H1 (cell line): ENCODE data around the gene OR10H1. TPM values are rescaled to one million over a fixed set of nuclear protein-coding genes. Genes with fewer than 3 reads are reported as not detected.

Experiments used
- CTCF ChIA-PET: fragments of 300-600 bp; sonication (Branson Sonifier 250); formaldehyde crosslinking; loops from one replicate; lab custom pipeline; 2021; ENCODE audit not compliant: partially characterized antibody; lab: Charles Lee
- POLR2A ChIA-PET: fragments of 300-600 bp; sonication (Branson Sonifier 250); formaldehyde crosslinking; loops from one replicate; lab custom pipeline; 2021; ENCODE audit warnings: inconsistent platforms; ENCODE audit not compliant: partially characterized antibody; lab: Charles Lee
- DNase-seq, 2 experiments: peaks; one replicate each; pipeline versions ENCODE4 v3.0.0 to v3.0.0-alpha.2; 2010 to 2022; ENCODE audit warnings: low spot score in 2 of 2, low read depth in 1 of 2, mixed read lengths in 1 of 2
- FAIRE-seq: peaks from 2 replicates; lab custom pipeline; 2011; peaks lifted over from hg19 to GRCh38; lab: Jason Lieb, UNC
- H2AFZ ChIP-seq: 2 replicates; pipeline ENCODE4 v1.8.1; 2012; ENCODE audit warnings: low read length, inconsistent platforms
- H2AK5ac ChIP-seq: 2 replicates; pipeline ENCODE4 v1.6.1; 2013; ENCODE audit warnings: low read depth, low read length
- H2BK120ac ChIP-seq: replicated peaks from 2 replicates; pipeline ENCODE3; 2013; ENCODE audit warnings: low read depth, low read length, inconsistent platforms
- H2BK12ac ChIP-seq: 2 replicates; pipeline ENCODE4 v1.6.1; 2013; ENCODE audit warnings: low read depth, low read length
- H2BK15ac ChIP-seq: 2 replicates; pipeline ENCODE4 v1.6.1; 2013; ENCODE audit warnings: low read length
- H2BK20ac ChIP-seq: 2 replicates; pipeline ENCODE4 v1.6.1; 2013; ENCODE audit warnings: low read length
- H2BK5ac ChIP-seq: 2 replicates; pipeline ENCODE4 v1.6.1; 2013; ENCODE audit warnings: low read depth, low read length
- H3K14ac ChIP-seq: 2 replicates; pipeline ENCODE4 v1.6.1; 2013; ENCODE audit warnings: inconsistent platforms; ENCODE audit not compliant: insufficient read length
- H3K18ac ChIP-seq: 2 replicates; pipeline ENCODE4 v1.6.1; 2013; ENCODE audit warnings: low read length; ENCODE audit errors: extremely low read depth
- H3K23ac ChIP-seq: 2 replicates; pipeline ENCODE4 v1.6.1; 2013; ENCODE audit warnings: inconsistent platforms; ENCODE audit not compliant: insufficient read length
- H3K23me2 ChIP-seq: 2 replicates; pipeline ENCODE4 v1.6.1; 2013; ENCODE audit warnings: low read depth, low read length
- H3K27ac ChIP-seq: 2 replicates; pipeline ENCODE4 v1.6.1; 2011; ENCODE audit warnings: low read depth, low read length, inconsistent platforms
- H3K27me3 ChIP-seq, 4 experiments: replicated peaks in 1 of 4; 1 replicate in 1 of 4; 2 replicates in 3 of 4; pipeline versions ENCODE4 v1.6.1 to v1.8.1; 2011 to 2013; ENCODE audit warnings: low read length in 3 of 4, mild to moderate bottlenecking in 3 of 4, inconsistent platforms in 2 of 4, mixed read lengths in 2 of 4, moderate library complexity in 1 of 4; ENCODE audit not compliant: control insufficient read depth in 3 of 4, insufficient read depth in 3 of 4; ENCODE audit errors: extremely low read depth in 1 of 4
- H3K36me3 ChIP-seq, 4 experiments: 2 replicates each; pipeline versions ENCODE4 v1.6.1 to v1.8.1; 2011 to 2013; ENCODE audit warnings: mild to moderate bottlenecking in 4 of 4, low read length in 3 of 4, moderate library complexity in 2 of 4, control low read depth in 1 of 4, inconsistent platforms in 1 of 4; ENCODE audit not compliant: insufficient read depth in 4 of 4, control insufficient read depth in 2 of 4
- H3K4ac ChIP-seq: replicated peaks from 2 replicates; pipeline ENCODE3; 2013; ENCODE audit warnings: low read length, low read depth, mixed read lengths, inconsistent platforms; ENCODE audit not compliant: insufficient read length
- H3K4me1 ChIP-seq, 4 experiments: replicated peaks in 1 of 4; 1 replicate in 1 of 4; 2 replicates in 3 of 4; pipeline versions ENCODE4 v1.6.1 to v1.8.1; 2011 to 2013; ENCODE audit warnings: low read length in 3 of 4, inconsistent platforms in 2 of 4, mixed read lengths in 1 of 4; ENCODE audit not compliant: insufficient read depth in 4 of 4, control insufficient read depth in 3 of 4
- H3K4me2 ChIP-seq, 2 experiments: 2 replicates each; pipeline versions ENCODE4 v1.6.1 to v1.8.1; 2011 to 2013; ENCODE audit warnings: low read depth in 2 of 2, low read length in 2 of 2, control low read depth in 1 of 2, inconsistent platforms in 1 of 2, mild to moderate bottlenecking in 1 of 2; ENCODE audit not compliant: insufficient read depth in 1 of 2
- H3K4me3 ChIP-seq, 4 experiments: fragments of 200-600, 300-600 bp in 1 of 4; sonication (generic), shearing (Covaris generic), sonication (Bioruptor Twin) in 1 of 4; 2 replicates each; pipeline versions ENCODE4 v1.5.1 to v1.8.1; 2011 to 2016; ENCODE audit warnings: low read length in 4 of 4, low read depth in 3 of 4, control low read depth in 2 of 4, inconsistent platforms in 2 of 4, mild to moderate bottlenecking in 2 of 4, mixed read lengths in 1 of 4, moderate library complexity in 1 of 4; ENCODE audit not compliant: insufficient read depth in 2 of 4; ENCODE audit errors: extremely low read depth in 1 of 4
- H3K56ac ChIP-seq: replicated peaks from 2 replicates; pipeline ENCODE3; 2013; ENCODE audit warnings: low read depth, mild to moderate bottlenecking, mixed read lengths, low read length, inconsistent platforms; ENCODE audit not compliant: insufficient read length
- H3K79me1 ChIP-seq: 2 replicates; pipeline ENCODE4 v1.6.1; 2013; ENCODE audit warnings: low read depth, low read length, control low read depth
- H3K79me2 ChIP-seq, 2 experiments: 2 replicates each; pipeline versions ENCODE4 v1.6.1 to v1.8.1; 2012 to 2013; ENCODE audit warnings: low read length in 2 of 2, mild to moderate bottlenecking in 2 of 2, inconsistent platforms in 1 of 2; ENCODE audit not compliant: insufficient read depth in 2 of 2, control insufficient read depth in 1 of 2
- H3K9ac ChIP-seq, 4 experiments: replicated peaks in 1 of 4; 1 replicate in 1 of 4; 2 replicates in 3 of 4; pipeline versions ENCODE4 v1.6.1 to v1.8.1; 2011 to 2013; ENCODE audit warnings: low read depth in 3 of 4, low read length in 3 of 4, control low read depth in 2 of 4, mild to moderate bottlenecking in 2 of 4, moderate library complexity in 2 of 4, inconsistent platforms in 1 of 4; ENCODE audit errors: extremely low read depth in 1 of 4
- H3K9me3 ChIP-seq, 2 experiments: 2 replicates each; pipeline versions ENCODE4 v1.6.1 to v1.8.1; 2012 to 2013; ENCODE audit warnings: mild to moderate bottlenecking in 2 of 2, moderate library complexity in 2 of 2, control low read depth in 1 of 2, inconsistent platforms in 1 of 2, low read depth in 1 of 2, low read length in 1 of 2, mixed read lengths in 1 of 2; ENCODE audit not compliant: insufficient read depth in 2 of 2
- H4K20me1 ChIP-seq, 2 experiments: replicated peaks in 1 of 2; 2 replicates each; pipeline versions ENCODE3 to v1.8.1; 2011 to 2013; ENCODE audit warnings: inconsistent platforms in 2 of 2, low read length in 2 of 2, mild to moderate bottlenecking in 1 of 2; ENCODE audit not compliant: insufficient read depth in 2 of 2, control insufficient read depth in 1 of 2
- H4K5ac ChIP-seq: 2 replicates; pipeline ENCODE4 v1.6.1; 2013; ENCODE audit warnings: low read length, low read depth, mixed read lengths, inconsistent platforms; ENCODE audit not compliant: insufficient read length
- H4K8ac ChIP-seq: 2 replicates; pipeline ENCODE4 v1.8.0; 2013; ENCODE audit warnings: mild to moderate bottlenecking, moderate library complexity, low read length, inconsistent platforms; ENCODE audit not compliant: insufficient read depth; ENCODE audit errors: extremely low read depth
- H4K91ac ChIP-seq: replicated peaks from 2 replicates; pipeline ENCODE3; 2013; ENCODE audit warnings: low read length, mixed read lengths, inconsistent platforms; ENCODE audit not compliant: insufficient read length
- CHD1 ChIP-seq: IDR thresholded peaks from 2 replicates; pipeline ENCODE4 v1.6.1; 2012; ENCODE audit warnings: low read depth, low read length, improper control_type of control experiment
- EGR1 ChIP-seq: IDR thresholded peaks from 2 replicates; pipeline ENCODE4 v1.6.1; 2011; ENCODE audit warnings: low read depth, low read length, borderline replicate concordance
- EP300 ChIP-seq, 2 experiments: IDR thresholded peaks; 1 replicate in 1 of 2; 2 replicates in 1 of 2; pipeline ENCODE4 v1.6.1; 2011 to 2012; ENCODE audit warnings: low read depth in 2 of 2, low read length in 2 of 2, mild to moderate bottlenecking in 2 of 2, borderline replicate concordance in 1 of 2, inconsistent platforms in 1 of 2, moderate library complexity in 1 of 2
- GABPA ChIP-seq: IDR thresholded peaks from 2 replicates; pipeline ENCODE4 v1.6.1; 2011; ENCODE audit warnings: mild to moderate bottlenecking, low read length, moderate library complexity, borderline replicate concordance; ENCODE audit not compliant: insufficient read depth
- HDAC2 ChIP-seq, 2 experiments: fragments of 300-600 bp in 1 of 2; sonication (generic) in 1 of 2; IDR thresholded peaks; 2 replicates each; pipeline ENCODE4 v1.6.1; 2011 to 2012; ENCODE audit warnings: low read depth in 2 of 2, low read length in 2 of 2, mild to moderate bottlenecking in 2 of 2, moderate library complexity in 2 of 2, borderline replicate concordance in 1 of 2, inconsistent platforms in 1 of 2
- HDAC6 ChIP-seq: IDR thresholded peaks from one replicate; pipeline ENCODE4 v1.7.1; 2012; ENCODE audit warnings: low read depth, mild to moderate bottlenecking, inconsistent platforms, low read length, moderate library complexity
- JUN ChIP-seq: IDR thresholded peaks from 2 replicates; pipeline ENCODE4 v1.6.1; 2011; ENCODE audit warnings: low read depth, mild to moderate bottlenecking, improper control_type of control experiment, low read length
- JUND ChIP-seq: IDR thresholded peaks from 2 replicates; pipeline ENCODE4 v1.6.1; 2011; ENCODE audit warnings: mild to moderate bottlenecking, improper control_type of control experiment, low read length
- MAFK ChIP-seq: IDR thresholded peaks from 2 replicates; pipeline ENCODE4 v1.6.1; 2012; ENCODE audit warnings: low read depth, mild to moderate bottlenecking, improper control_type of control experiment, low read length
- NANOG ChIP-seq: IDR thresholded peaks from 2 replicates; pipeline ENCODE4 v1.6.1; 2011; ENCODE audit warnings: low read length, low read depth, mild to moderate bottlenecking, inconsistent platforms; ENCODE audit not compliant: insufficient read depth, poor library complexity, severe bottlenecking
- RFX5 ChIP-seq: IDR thresholded peaks from 2 replicates; pipeline ENCODE4 v1.6.1; 2011; ENCODE audit warnings: low read depth, low read length, improper control_type of control experiment, borderline replicate concordance
- SIRT6 ChIP-seq: IDR thresholded peaks from one replicate; pipeline ENCODE4 v1.7.1; 2012; ENCODE audit warnings: low read length, inconsistent platforms
- TCF12 ChIP-seq: IDR thresholded peaks from 2 replicates; pipeline ENCODE4 v1.6.1; 2011; ENCODE audit warnings: low read depth, mild to moderate bottlenecking, low read length
- YY1 ChIP-seq: IDR thresholded peaks from 2 replicates; pipeline ENCODE4 v1.6.1; 2011; ENCODE audit warnings: low read depth, mild to moderate bottlenecking, low read length
- WGBS, 2 experiments: shearing (Covaris generic) in 1 of 2; methylation state at CpG; one replicate each; pipeline versions ENCODE4 v1.1.6 to v1.1.7; 2013 to 2015; ENCODE audit warnings: low lambda C conversion rate in 2 of 2, mixed read lengths in 2 of 2, inconsistent platforms in 1 of 2, low coverage in 1 of 2, missing lambda C conversion rate in 1 of 2; ENCODE audit not compliant: insufficient replicate concordance in 2 of 2, insufficient coverage in 1 of 2, insufficient read length in 1 of 2; ENCODE audit errors: extremely low coverage in 1 of 2, missing lambda C conversion rate in 1 of 2; 5-methylcytosine and 5-hydroxymethylcytosine counted together
- polyA plus RNA-seq, 7 experiments: library from polyadenylated mRNA; depleted of rRNA in 3 of 7; stranded (reverse) in 5 of 7; unstranded in 2 of 7; fragments of >200 nt in 5 of 7; fragments of 200-250 nt in 2 of 7; gene quantifications; 1 replicate in 5 of 7; 2 replicates in 1 of 7; 4 replicates in 1 of 7; pipeline versions ENCODE4 v1.2.1 to v1.2.3, GENCODE V29; 2011 to 2013; ENCODE audit warnings: missing spikeins in 2 of 7, mixed read lengths in 2 of 7
- total RNA-seq: library from RNA; stranded (reverse); fragmentation: NEBNext Ultra II Directional; extraction: Animal tissue kit (Norgen Biotek cat#: 25700); gene quantifications from 2 replicates; pipeline ENCODE4 v1.2.1, GENCODE V29; 2021

OR10H1 gene
- total and polyA plus RNA-seq, 2 of the 8 experiments (the other 6 are each of a cell fraction or from before 2014, with no cell fraction given), result not detected

DNA sequence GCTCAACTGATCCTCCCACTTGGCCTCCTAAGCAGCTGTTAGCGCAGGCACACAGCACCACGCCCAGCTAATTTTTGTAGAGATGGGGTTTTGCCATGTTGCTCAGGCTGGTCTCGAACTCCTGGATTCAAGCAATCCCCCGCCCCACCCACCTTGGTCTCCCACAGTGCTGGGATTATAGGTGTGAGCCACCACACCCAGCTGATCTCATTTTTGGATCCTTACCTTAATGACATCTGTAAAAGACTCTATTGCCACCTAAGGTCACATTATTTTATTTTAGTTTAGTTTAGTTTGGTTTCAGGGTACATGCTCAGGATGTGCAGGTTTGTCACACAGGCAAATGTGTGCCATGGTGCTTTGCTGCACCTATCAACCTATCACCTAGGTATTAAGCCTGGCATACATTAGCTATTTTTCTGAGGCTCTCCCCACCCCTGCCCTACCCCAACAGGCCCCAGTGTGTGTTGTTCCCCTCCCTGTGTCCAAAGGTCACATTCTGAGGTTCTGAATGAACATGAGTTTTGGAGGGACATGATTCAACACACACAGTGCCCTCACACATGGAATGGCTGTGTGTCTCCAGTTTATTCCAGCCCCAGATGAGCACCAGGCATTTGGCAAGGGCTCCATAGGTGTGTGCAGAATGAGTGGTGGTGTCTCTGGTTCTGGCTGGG lies 26.7 kb downstream of the OR10H1 start:
- no peak overlapping the region for H3K4me2 ChIP-seq
- ChIA-PET CTCF (no interaction called here), POLR2A (no interaction called here)
- no peak overlapping the region for H3K9ac ChIP-seq
- H3K4ac ChIP-seq, result no peak overlapping the region
- H3K56ac ChIP-seq, result no peak overlapping the region
- H3K27ac ChIP-seq, result no peak overlapping the region
- H3K79me1 ChIP-seq, result no peaks in the 10 kb centered on the region
- FAIRE-seq (no peak), DNase-seq (no peak)
- no peak overlapping the region for H3K4me3 ChIP-seq
- H3K23me2 ChIP-seq, result no peaks in the 10 kb centered on the region
- no peak overlapping the region for H3K18ac ChIP-seq
- H2BK15ac ChIP-seq, result no peak overlapping the region
- H3K27me3 ChIP-seq, result no peaks in the 10 kb centered on the region
- H4K5ac ChIP-seq, result no peak overlapping the region
- no peak overlapping the region for H3K14ac ChIP-seq
- H2AFZ ChIP-seq, result no peak overlapping the region
- no peaks in the 10 kb centered on the region for H3K36me3 ChIP-seq
- H4K20me1 ChIP-seq, result no peaks in the 10 kb centered on the region
- no peaks in the 10 kb centered on the region for H3K4me1 ChIP-seq
- 72% methylated on average over 4 of the region's 4 CpGs; no CpG with 5 or more reads in 1 of the 2 experiments for WGBS, 2 experiments
- H3K79me2 ChIP-seq, result no peaks in the 10 kb centered on the region
- H4K91ac ChIP-seq, result no peak overlapping the region
- H3K9me3 ChIP-seq, result peaks cover 41 to 69% of the 10 kb centered on the region in 2 experiments
- H2BK20ac ChIP-seq, result no peak overlapping the region
- no peak overlapping the region for H2BK12ac ChIP-seq
- H2BK5ac ChIP-seq, result no peak overlapping the region
- H2BK120ac ChIP-seq, result no peak overlapping the region
- no peak overlapping the region for H4K8ac ChIP-seq
- H2AK5ac ChIP-seq, result no peak overlapping the region
- no peak overlapping the region for H3K23ac ChIP-seq
- no peak for TF ChIP-seq JUND
- TF ChIP-seq MAFK, result no peak
- no peak for TF ChIP-seq HDAC2 (IDR thresholded peaks at IDR 0.05; ENCODE audit: borderline replicate concordance in 1 of 2, low read depth in 2 of 2, low read length in 2 of 2)
- no peak for TF ChIP-seq GABPA
- TF ChIP-seq SIRT6, result no peak
- TF ChIP-seq CHD1, result no peak
- TF ChIP-seq YY1, result no peak
- TF ChIP-seq EP300 (IDR thresholded peaks at IDR 0.05; ENCODE audit: borderline replicate concordance in 1 of 2, low read depth in 2 of 2, low read length in 2 of 2), result no peak
- no peak for TF ChIP-seq EGR1
- no peak for TF ChIP-seq NANOG
- TF ChIP-seq TCF12, result no peak
- no peak for TF ChIP-seq HDAC6
- TF ChIP-seq JUN, result no peak
- TF ChIP-seq RFX5, result no peak
